IPS-18c (cell line): ENCODE measurements around the gene CRELD2.
A peak's percentile ranks its signal among the peaks of the same experiment; 100 is the strongest.

Experiments used
- H3K4me3 ChIP-seq: 2 replicates; pipeline ENCODE4 v1.7.0; 2013; ENCODE audit warnings: low read depth, mild to moderate bottlenecking, low read length, moderate library complexity; ENCODE audit not compliant: insufficient read depth
- H3K9me3 ChIP-seq: one replicate; pipeline ENCODE4 v1.6.1; 2013; ENCODE audit warnings: mild to moderate bottlenecking, low read length, moderate library complexity; ENCODE audit not compliant: control insufficient read depth, insufficient read depth

The CRELD2 gene

GRCh38 chr22:49917974-49918910, at the start of gene CRELD2, which contains the start of gene ALG12:
Gene CRELD2 (plus strand): TSS chr22:49918634. CDS start chr22:49918770, 136 bp downstream.
Gene ALG12 (minus strand): TSS chr22:49918438. CDS start chr22:49913765, 4,673 bp downstream.
- H3K4me3 ChIP-seq = peak within 1 kb of the TSS; percentile 84

GRCh38 chr22:49869086-49869830, 49.2 kb upstream of the CRELD2 start:
- H3K4me3 ChIP-seq = no peak overlapping the region

More at GRCh38 chr22:49917974-49918910, at the start of gene CRELD2, which contains the start of gene ALG12:
- H3K9me3 ChIP-seq = no peaks in the 10 kb centered on the region

GRCh38 chr22:49869845-49870712, 48.4 kb upstream of the CRELD2 start:
- Histone ChIP-seq H3K4me3 (no peak overlapping the region), H3K9me3 (peaks cover 5% of the 10 kb centered on the region)

More at GRCh38 chr22:49869086-49869830, 49.2 kb upstream of the CRELD2 start:
- peaks cover 5% of the 10 kb centered on the region for H3K9me3 ChIP-seq

GRCh38 chr22:49871482-49871881, 47.0 kb upstream of the CRELD2 start:
- Histone ChIP-seq H3K9me3 (peaks cover 2% of the 10 kb centered on the region), H3K4me3 (no peak overlapping the region)

- no peak overlapping the region for H3K4me3 ChIP-seq
- peaks cover 2% of the 10 kb centered on the region for H3K9me3 ChIP-seq
Observed at GRCh38 chr22:49872347-49872746, 46.1 kb upstream of the CRELD2 start.

- peaks cover 2% of the 10 kb centered on the region for H3K9me3 ChIP-seq
- H3K4me3 ChIP-seq = no peak overlapping the region
Observed at GRCh38 chr22:49873228-49873940, 45.0 kb upstream of the CRELD2 start.

GRCh38 chr22:49877642-49878041, 40.8 kb upstream of the CRELD2 start:
- Histone ChIP-seq H3K4me3 (no peak overlapping the region), H3K9me3 (no peaks in the 10 kb centered on the region)

GRCh38 chr22:49878206-49878605, 40.2 kb upstream of the CRELD2 start:
- no peaks in the 10 kb centered on the region for H3K9me3 ChIP-seq
- no peak overlapping the region for H3K4me3 ChIP-seq

GRCh38 chr22:49879871-49880270, 38.6 kb upstream of the CRELD2 start:
- H3K4me3 ChIP-seq = no peak overlapping the region
- no peaks in the 10 kb centered on the region for H3K9me3 ChIP-seq

GRCh38 chr22:49880281-49880680, 38.2 kb upstream of the CRELD2 start:
- Histone ChIP-seq H3K9me3 (no peaks in the 10 kb centered on the region), H3K4me3 (no peak overlapping the region)

- Histone ChIP-seq H3K4me3 (no peak overlapping the region), H3K9me3 (peaks cover 3% of the 10 kb centered on the region)
Observed at GRCh38 chr22:49881856-49882255, 36.6 kb upstream of the CRELD2 start.

GRCh38 chr22:49882519-49883293, 35.7 kb upstream of the CRELD2 start:
- no peak overlapping the region for H3K4me3 ChIP-seq
- H3K9me3 ChIP-seq = peaks cover 3% of the 10 kb centered on the region

GRCh38 chr22:49883294-49883640, 35.2 kb upstream of the CRELD2 start:
- H3K9me3 ChIP-seq = peaks cover 3% of the 10 kb centered on the region

GRCh38 chr22:49884075-49884474, 34.4 kb upstream of the CRELD2 start:
- H3K4me3 ChIP-seq = no peak overlapping the region
- H3K9me3 ChIP-seq = peaks cover 3% of the 10 kb centered on the region

More at GRCh38 chr22:49883294-49883640, 35.2 kb upstream of the CRELD2 start:
- no peak overlapping the region for H3K4me3 ChIP-seq

- peaks cover 3% of the 10 kb centered on the region for H3K9me3 ChIP-seq
- H3K4me3 ChIP-seq = no peak overlapping the region
Observed at GRCh38 chr22:49884503-49885260, 33.8 kb upstream of the CRELD2 start.
